Natural killer cell treated with Interleukin-12 subunit alpha and Interleukin-12 subunit beta and Interleukin-15 and Interleukin-18, amount 100 ng/mL, for 72 hours (primary cell): ENCODE measurements around the gene RGS1. TPM values are rescaled to one million over a fixed set of nuclear protein-coding genes. Genes with fewer than 3 reads are reported as not detected.

ENCODE experiments used
- ATAC-seq, 2 donors: fragments of 150-1000 bp; cut with Tn5 transposase in 1 of 2; sonication (Bioruptor Pico), chemical (Tn5 transposase) in 1 of 2; 2 replicates each; pipeline ENCODE4 v1.10.0; 2021
- DNase-seq: peaks from one replicate; pipeline ENCODE4 v3.0.0; 2022; ENCODE audit warnings: low spot score
- H3K27ac Mint-ChIP-seq, 2 donors: 1 replicate in 1 of 2; 2 replicates in 1 of 2; pipeline ENCODE4 v1.8.0; 2022; ENCODE audit warnings: mixed read lengths in 2 of 2, mild to moderate bottlenecking in 1 of 2, moderate library complexity in 1 of 2
- H3K27me3 Mint-ChIP-seq, 2 donors: 1 replicate in 1 of 2; 2 replicates in 1 of 2; pipeline ENCODE4 v1.8.0; 2022; ENCODE audit warnings: mixed read lengths in 2 of 2
- H3K36me3 Mint-ChIP-seq: one replicate; pipeline ENCODE4 v1.8.0; 2022; ENCODE audit warnings: mixed read lengths
- H3K4me1 Mint-ChIP-seq, 2 donors: 1 replicate in 1 of 2; 2 replicates in 1 of 2; pipeline ENCODE4 v1.8.0; 2022; ENCODE audit warnings: low read depth in 2 of 2, mixed read lengths in 2 of 2, mild to moderate bottlenecking in 1 of 2
- H3K4me3 Mint-ChIP-seq: one replicate; pipeline ENCODE4 v1.8.0; 2022; ENCODE audit warnings: mixed read lengths
- H3K9me3 Mint-ChIP-seq: 2 replicates; pipeline ENCODE4 v1.8.0; 2022; ENCODE audit warnings: mixed read lengths
- total RNA-seq, 2 donors: library from RNA; stranded (reverse); gene quantifications; one replicate each; pipeline ENCODE4 v1.2.3, GENCODE V29; 2022

The RGS1 gene
- total RNA-seq, 2 donors from 2014 or later: 67.6 to 143 TPM

DNA sequence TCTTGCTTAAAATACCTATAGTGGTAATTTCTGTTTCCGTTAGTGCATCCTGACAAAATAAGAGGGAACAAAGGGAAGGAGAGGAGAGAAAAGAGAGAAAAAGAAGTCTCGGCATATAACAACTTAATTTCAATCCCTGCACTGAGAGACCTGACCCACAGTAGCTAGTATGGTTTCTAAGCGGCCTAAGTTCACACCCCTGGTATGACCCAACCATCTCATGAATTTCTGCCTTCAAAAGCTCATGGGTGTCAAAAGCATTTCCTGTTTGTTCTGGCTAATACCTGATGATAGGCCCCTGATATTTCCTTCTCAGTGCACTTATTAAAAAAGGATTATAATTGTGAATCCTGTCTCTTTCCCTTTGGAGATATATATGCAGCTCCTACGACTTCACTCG, 32.1 kb upstream of the RGS1 start:
- ATAC-seq: peak in 1 of 2 donors; percentile 45

DNA sequence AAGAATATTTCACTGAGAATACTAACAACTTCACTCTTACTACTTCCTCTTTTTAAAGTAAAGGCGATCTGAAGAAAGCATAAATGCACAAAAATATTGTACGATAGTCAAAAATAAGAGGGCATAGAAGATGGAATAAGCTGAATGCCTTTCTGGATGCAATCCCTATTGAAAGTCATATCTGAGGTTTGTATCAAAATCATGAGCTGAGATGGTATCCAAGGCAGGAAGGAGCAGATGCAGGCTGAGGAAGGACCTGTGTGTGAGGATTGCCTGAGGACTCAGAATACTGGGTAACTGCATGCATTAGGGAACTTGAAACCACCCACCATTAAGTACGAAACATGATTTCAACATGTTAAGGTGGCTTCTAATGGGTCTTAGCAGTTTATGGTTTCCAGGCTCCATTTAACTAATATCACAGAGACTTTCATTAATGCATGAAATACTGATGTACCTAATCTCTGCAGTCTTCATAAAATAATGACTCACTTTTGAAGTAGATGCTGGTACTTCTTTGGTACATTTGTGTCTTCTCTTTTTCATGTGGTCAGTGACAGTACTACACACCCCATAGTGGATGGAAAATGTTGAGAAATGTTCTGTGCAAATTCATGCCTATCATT, 29.6 kb upstream of the RGS1 start:
- H3K27ac Mint-ChIP-seq: peak overlapping the region; percentile 89 to 96

More for the DNA sequence above, 32.1 kb upstream of the RGS1 start:
- no peak for DNase-seq
- Mint-ChIP-seq H3K4me3 (peak overlapping the region; percentile 83), H3K27me3 (no peaks in the 10 kb centered on the region), H3K36me3 (no peaks in the 10 kb centered on the region), H3K27ac (peak overlapping the region; percentile 89 to 96), H3K9me3 (no peaks in the 10 kb centered on the region), H3K4me1 (peaks cover 65 to 78% of the 10 kb centered on the region in 2 donors)

DNA sequence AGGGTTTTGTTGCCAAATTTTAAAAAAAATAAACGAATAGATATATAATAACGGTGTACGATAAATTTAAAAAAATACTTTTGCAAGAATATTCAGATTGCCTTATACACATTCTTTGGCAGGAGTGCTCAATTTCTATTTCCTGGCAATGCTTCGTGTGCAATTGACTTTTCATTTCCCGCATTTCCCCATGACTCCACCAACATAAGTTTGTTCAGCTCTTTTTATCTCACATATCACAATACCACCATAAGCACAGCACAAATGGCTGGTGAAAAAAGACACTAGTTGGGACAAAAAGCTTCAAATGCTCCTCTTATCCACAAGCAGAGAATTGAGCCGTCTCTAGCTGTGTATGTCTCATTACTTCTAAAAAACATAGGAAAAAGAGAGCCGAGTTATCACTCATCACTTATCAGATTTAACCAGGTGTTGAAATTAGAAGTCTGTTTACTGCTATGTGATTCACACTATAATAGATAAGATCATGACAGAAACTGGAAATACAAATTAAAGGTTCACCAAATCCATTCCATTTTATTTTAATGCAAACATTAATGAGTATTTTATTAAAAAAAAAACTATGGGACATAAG, 28.9 kb upstream of the RGS1 start:
- ATAC-seq: no peak
- Mint-ChIP-seq H3K4me3 (peak overlapping the region; percentile 83), H3K4me1 (peaks cover 63 to 72% of the 10 kb centered on the region in 2 donors)

More for the DNA sequence above, 29.6 kb upstream of the RGS1 start:
- Mint-ChIP-seq H3K27me3 (no peaks in the 10 kb centered on the region), H3K9me3 (no peaks in the 10 kb centered on the region), H3K36me3 (no peaks in the 10 kb centered on the region), H3K4me3 (peak overlapping the region; percentile 83), H3K4me1 (peaks cover 67 to 75% of the 10 kb centered on the region in 2 donors)
- ATAC-seq (no peak), DNase-seq (no peak)

DNA sequence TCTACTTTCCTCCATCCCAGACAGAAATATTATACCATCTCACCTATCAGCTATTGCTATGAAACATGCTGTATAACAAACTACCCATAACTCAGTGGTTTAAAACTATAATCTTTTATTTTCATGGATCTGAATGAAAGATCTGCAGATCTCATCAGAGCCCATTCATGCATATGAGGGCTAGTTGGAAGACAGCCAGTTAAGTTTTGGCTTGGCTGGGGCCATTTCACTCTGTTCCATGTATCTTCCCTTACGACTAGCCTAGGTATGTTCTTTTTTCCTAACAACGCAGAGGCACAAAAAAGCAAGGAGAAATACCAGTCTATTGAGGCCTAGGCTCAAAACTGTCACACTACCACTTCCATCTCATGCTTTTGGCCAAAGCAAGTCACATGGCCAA, 28.1 kb upstream of the RGS1 start:
- no peak overlapping the region for H3K4me3 Mint-ChIP-seq
- ATAC-seq (no peak), DNase-seq (no peak)
- peaks cover 62 to 72% of the 10 kb centered on the region in 2 donors for H3K4me1 Mint-ChIP-seq
- peak overlapping the region; percentile 86 to 89 for H3K27ac Mint-ChIP-seq
- no peaks in the 10 kb centered on the region for H3K36me3 Mint-ChIP-seq
- no peaks in the 10 kb centered on the region for H3K9me3 Mint-ChIP-seq
- no peaks in the 10 kb centered on the region for H3K27me3 Mint-ChIP-seq

More for the DNA sequence above, 28.9 kb upstream of the RGS1 start:
- no peak for DNase-seq
- H3K36me3 Mint-ChIP-seq: no peaks in the 10 kb centered on the region
- H3K27ac Mint-ChIP-seq: peak overlapping the region; percentile 89 to 96
- no peaks in the 10 kb centered on the region for H3K9me3 Mint-ChIP-seq
- no peaks in the 10 kb centered on the region for H3K27me3 Mint-ChIP-seq

DNA sequence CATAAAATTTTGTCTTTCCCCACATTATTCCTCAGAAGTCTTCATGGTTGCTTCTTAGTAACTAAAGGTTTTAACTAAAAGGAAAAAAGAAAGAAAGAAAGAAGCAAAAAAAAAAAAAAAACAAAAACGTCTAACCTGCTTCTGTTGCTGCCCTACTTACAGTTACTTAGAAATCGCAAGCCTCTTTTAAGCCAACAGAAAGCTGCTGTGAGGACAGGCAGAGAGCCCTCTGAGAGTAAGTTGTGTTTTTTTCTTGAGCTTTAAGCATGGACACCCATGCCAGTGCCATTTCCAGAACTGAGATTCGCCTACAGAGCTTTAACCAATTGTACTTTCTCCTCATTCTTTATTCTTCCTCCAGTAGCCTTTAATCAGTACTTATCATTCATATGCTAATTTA, 25.6 kb upstream of the RGS1 start:
- Mint-ChIP-seq H3K36me3 (no peaks in the 10 kb centered on the region), H3K4me3 (peak overlapping the region; percentile 43), H3K27me3 (no peaks in the 10 kb centered on the region), H3K27ac (peak overlapping the region; percentile 83 to 94), H3K4me1 (peaks cover 57 to 65% of the 10 kb centered on the region in 2 donors), H3K9me3 (no peaks in the 10 kb centered on the region)
- ATAC-seq (no peak), DNase-seq (no peak)

DNA sequence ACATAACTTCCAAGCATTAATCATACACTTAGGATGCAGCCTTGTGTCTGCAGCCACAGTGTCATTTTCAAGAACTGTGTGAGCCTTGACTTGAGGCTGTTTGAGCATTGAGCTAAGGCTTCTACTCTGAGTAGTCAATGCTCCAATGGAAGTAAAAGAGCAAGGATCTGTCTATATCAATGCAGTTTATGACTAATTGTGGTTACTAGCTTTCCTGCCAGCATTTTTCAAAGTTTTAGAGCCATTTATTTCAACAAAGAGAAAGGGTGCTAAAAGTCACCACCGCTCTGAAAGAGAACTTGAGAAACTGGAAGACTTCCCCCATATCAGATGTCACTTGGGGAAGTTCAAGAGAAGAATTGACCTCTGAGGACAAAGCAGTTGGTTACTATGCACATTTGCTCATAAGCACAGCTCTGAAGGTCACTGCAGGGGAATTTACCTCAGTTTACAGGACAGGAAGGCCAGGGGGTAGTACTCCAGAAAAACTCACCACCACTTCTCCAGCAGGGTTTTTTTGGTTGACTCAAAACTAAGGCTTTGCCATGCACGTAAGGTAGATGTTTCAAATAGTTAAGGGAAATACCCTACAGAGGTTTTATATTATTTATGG, 24.5 kb upstream of the RGS1 start:
- DNase-seq (peak; percentile 71), ATAC-seq (peak; percentile 86 to 88)
- Mint-ChIP-seq H3K4me3 (peak overlapping the region; percentile 43), H3K27ac (peak overlapping the region; percentile 83 to 94), H3K4me1 (peaks cover 53 to 58% of the 10 kb centered on the region in 2 donors), H3K27me3 (no peaks in the 10 kb centered on the region), H3K9me3 (no peaks in the 10 kb centered on the region), H3K36me3 (peaks cover 4% of the 10 kb centered on the region)

DNA sequence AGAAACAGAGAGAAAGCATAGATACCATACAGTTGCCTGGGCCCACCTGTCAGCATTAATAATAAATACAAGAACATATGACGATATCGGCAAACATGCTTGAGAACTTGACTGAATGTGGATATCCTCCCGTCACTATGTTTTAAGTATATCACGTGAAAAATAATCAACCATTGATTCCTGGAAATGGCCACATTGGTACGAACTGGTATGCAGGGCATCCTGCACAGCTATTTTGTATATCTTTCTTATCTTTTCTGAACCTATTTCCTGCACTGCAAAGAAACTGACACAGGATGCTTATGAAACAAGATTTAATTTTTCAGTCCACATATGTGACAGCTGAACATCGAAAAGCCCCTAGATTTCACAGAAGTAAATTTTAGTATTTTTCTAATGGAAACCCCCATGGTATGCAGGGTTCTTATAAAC, 22.8 kb upstream of the RGS1 start:
- H3K27me3 Mint-ChIP-seq: no peaks in the 10 kb centered on the region
- H3K4me3 Mint-ChIP-seq: peak overlapping the region; percentile 53
- H3K27ac Mint-ChIP-seq: peak overlapping the region; percentile 83 to 96
- H3K36me3 Mint-ChIP-seq: peaks cover 9% of the 10 kb centered on the region
- H3K9me3 Mint-ChIP-seq: peaks cover 3% of the 10 kb centered on the region
- ATAC-seq: peak in 1 of 2 donors; percentile 32
- peaks cover 44% of the 10 kb centered on the region in 2 donors for H3K4me1 Mint-ChIP-seq
- DNase-seq: no peak

DNA sequence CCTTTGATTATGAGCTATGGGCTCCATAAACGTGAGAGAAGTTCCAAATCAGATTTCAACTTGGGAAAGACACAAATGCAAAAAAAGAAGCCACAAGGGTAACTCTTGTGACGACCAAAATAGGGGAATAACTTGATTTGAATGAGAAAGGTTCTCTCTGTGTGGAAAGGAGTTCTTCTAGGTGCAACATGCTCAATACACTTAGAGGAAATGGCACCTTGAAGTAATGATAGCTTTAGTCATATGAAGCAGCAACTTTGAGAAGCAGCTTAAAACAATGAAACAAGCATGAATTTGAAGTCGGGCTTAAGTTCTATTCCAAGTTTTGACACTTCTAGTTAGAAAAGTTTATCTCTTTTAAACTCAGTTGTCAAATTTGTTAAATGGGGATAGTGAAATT, 21.8 kb upstream of the RGS1 start:
- Mint-ChIP-seq H3K27ac (peak overlapping the region; percentile 83 to 96), H3K36me3 (peaks cover 9% of the 10 kb centered on the region), H3K27me3 (no peaks in the 10 kb centered on the region), H3K4me1 (peaks cover 41 to 44% of the 10 kb centered on the region in 2 donors), H3K4me3 (peak overlapping the region; percentile 53), H3K9me3 (peaks cover 3% of the 10 kb centered on the region)
- DNase-seq (no peak), ATAC-seq (no peak)

DNA sequence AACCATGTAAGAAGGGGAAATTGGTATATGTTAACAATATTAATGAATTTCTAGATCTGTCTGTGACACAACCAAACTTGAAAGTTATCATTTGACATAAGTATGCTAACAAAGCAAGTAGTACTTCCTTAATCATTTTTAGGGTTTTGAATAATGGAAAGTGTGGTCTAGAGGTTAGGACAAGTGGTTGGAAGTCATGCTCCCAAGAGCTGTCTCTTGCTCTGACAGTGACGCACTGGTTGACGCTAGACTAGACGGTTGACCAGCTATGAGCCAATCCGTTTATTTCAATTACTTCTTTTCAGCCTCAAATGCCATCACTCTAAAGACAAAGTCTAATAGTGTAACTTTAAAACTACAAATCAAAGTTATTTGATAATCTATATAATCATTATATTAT, 20.7 kb upstream of the RGS1 start:
- Mint-ChIP-seq H3K27ac (peak overlapping the region; percentile 54 to 96), H3K9me3 (peaks cover 3% of the 10 kb centered on the region), H3K27me3 (no peaks in the 10 kb centered on the region), H3K4me1 (peaks cover 41 to 46% of the 10 kb centered on the region in 2 donors), H3K4me3 (peak overlapping the region; percentile 19), H3K36me3 (peaks cover 14% of the 10 kb centered on the region)
- no peak for DNase-seq
- no peak for ATAC-seq

DNA sequence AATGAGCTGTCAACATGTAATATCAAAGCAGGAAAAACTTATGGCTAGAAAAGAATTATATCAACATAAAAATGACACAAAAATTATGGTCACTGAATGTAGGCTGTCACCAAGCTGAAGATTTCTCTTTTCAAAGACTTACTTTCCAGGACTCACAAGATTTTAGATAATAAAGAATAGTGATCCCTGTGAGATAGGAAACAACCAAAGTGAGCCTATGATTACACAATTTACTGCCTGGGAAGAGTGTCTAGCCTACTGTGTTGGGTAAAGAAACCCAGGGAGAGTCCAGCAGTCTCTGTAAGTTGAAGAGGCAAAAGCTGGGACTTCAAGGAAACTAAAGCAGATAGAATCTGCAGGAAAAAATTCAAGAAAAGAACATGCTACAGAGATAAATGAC, 20.2 kb upstream of the RGS1 start:
- peak overlapping the region; percentile 25 for H3K4me3 Mint-ChIP-seq
- H3K4me1 Mint-ChIP-seq: peaks cover 36 to 41% of the 10 kb centered on the region in 2 donors
- no peak for ATAC-seq
- H3K27me3 Mint-ChIP-seq: no peaks in the 10 kb centered on the region
- DNase-seq: no peak
- peaks cover 14% of the 10 kb centered on the region for H3K36me3 Mint-ChIP-seq
- peaks cover 3% of the 10 kb centered on the region for H3K9me3 Mint-ChIP-seq
- H3K27ac Mint-ChIP-seq: peak overlapping the region; percentile 36 to 96

DNA sequence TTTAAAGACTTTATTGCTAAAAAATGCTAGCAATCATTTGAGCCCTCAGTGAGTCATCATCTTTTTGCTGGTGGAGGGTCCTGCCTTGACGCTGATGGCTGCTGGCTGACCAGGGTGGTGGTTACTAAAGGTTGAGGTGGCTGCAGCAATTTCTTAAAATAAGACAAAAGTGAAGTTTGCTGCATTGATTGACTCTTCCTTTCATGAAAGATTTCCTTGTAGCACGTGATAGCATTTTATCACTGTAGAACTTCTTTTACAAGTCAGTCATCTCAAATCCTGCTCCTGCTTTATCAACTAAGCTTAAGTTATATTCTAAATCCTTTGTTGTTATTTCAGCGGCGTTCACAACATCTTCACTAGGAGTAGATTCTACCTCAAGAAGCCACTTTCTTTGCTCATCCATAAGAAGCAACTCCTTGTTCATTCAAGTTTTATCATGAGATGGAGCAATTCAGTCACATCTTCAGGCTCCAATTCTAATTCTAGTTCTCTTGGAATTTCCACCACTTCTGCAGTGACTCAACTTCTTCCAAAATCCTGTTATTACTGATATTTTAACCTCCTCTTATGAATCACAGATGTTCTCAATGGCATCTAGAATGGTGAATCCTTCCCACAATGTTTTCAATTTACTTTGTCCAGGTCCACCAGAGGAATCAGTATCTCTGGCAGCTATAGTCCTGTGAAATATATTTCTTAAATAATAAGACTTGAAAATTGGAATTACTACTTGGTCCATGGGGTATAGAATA, 17.6 kb upstream of the RGS1 start:
- H3K36me3 Mint-ChIP-seq: peaks cover 14% of the 10 kb centered on the region
- H3K4me1 Mint-ChIP-seq: peaks cover 24 to 28% of the 10 kb centered on the region in 2 donors
- no peaks in the 10 kb centered on the region for H3K27me3 Mint-ChIP-seq
- H3K27ac Mint-ChIP-seq: no peak overlapping the region
- no peak for DNase-seq
- no peak overlapping the region for H3K4me3 Mint-ChIP-seq
- peaks cover 3% of the 10 kb centered on the region for H3K9me3 Mint-ChIP-seq
- no peak for ATAC-seq

DNA sequence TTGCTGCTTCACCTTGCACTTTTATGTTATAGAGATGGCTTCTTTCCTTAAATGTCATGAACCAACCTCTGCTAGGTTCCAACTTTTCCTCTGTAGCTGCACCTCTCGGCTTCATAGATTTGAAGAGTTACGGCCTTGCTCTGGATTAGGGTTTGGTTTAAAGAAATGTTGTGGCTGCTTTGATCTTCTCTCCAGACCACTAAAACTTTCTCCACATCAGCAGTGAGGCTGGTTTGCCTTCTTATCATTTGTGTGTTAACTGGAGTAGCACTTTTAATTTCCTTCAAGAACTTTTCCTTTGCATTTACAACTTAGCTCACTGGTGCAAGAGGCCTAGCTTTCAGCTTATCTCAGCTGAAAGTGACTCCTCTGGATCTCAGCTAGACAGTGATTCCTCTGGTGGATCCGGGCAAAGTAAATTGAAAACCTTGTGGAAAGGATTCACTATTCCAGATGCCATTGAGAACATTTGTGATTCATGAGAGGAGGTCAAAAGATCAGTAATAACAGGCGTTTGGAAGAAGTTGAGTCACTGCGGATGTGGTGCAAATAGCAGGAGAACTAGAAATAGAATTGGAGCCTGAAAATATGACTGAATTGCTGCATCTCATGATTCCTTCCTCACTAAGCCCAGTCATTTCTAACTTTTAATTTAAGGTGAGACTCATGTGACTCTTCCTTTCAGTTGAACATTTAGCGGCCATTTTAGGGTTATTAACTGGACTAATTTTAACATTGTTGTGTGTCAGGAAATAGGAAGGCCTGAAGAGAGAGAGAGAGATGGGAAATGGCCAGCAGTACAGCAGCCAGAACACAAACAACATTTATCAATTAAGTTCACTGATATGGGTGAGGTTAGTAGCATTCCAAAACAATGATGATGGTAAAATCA, 16.2 kb upstream of the RGS1 start:
- no peak for DNase-seq
- Mint-ChIP-seq H3K4me3 (peak overlapping the region; percentile 52), H3K9me3 (peaks cover 3% of the 10 kb centered on the region), H3K27ac (peak overlapping the region; percentile 17 to 66), H3K4me1 (peaks cover 15 to 19% of the 10 kb centered on the region in 2 donors), H3K36me3 (peaks cover 14% of the 10 kb centered on the region), H3K27me3 (no peaks in the 10 kb centered on the region)
- peak in 1 of 2 donors; percentile 70 for ATAC-seq

DNA sequence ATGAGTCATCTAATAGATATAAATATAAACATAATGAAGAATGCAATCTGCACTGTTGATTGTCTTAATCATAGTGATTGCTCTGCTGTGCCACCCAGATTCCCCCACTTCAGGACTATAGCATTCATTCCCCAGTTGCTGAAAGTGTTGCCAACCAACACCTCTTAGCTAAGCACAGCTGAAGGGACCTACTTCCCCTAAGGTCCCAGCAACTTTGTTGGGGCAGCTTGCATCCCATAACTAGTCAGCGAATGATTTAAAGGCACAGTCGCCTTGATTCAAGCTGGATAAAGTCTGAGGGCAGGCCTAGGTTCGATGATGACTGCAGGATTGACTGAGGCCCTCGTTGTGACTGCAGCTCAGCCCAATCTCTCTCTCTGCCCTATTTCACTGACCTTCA, 14.3 kb upstream of the RGS1 start:
- peaks cover 24 to 30% of the 10 kb centered on the region in 2 donors for H3K4me1 Mint-ChIP-seq
- DNase-seq (no peak), ATAC-seq (no peak)
- no peak overlapping the region for H3K27ac Mint-ChIP-seq
- H3K36me3 Mint-ChIP-seq: peaks cover 14% of the 10 kb centered on the region
- H3K4me3 Mint-ChIP-seq: no peak overlapping the region
- no peaks in the 10 kb centered on the region for H3K27me3 Mint-ChIP-seq
- H3K9me3 Mint-ChIP-seq: peaks cover 4% of the 10 kb centered on the region
